ENCODE measurements around the gene MRPS10. TPM values are rescaled to one million over a fixed set of nuclear protein-coding genes. Genes with fewer than 3 reads are reported as not detected.

Gene MRPS10
- total and polyA plus RNA-seq, 2 donors (not counting 3 experiments of a cell fraction or from before 2014, with no cell fraction given) = 23.2 to 37.7 TPM

GRCh38 chr6:42224222-42225028, 6.8 kb upstream of the MRPS10 start:
- H3K9me1 ChIP-seq (replicated peaks; ENCODE audit: control insufficient read depth, extremely low read depth, insufficient read depth, low read length) = no peaks in the 10 kb centered on the region
- H2AFZ ChIP-seq (ENCODE audit: low read depth, low read length) = no peak overlapping the region
- no peak overlapping the region for H3K27ac ChIP-seq (ENCODE audit: insufficient read depth, low read depth, low read length)
- peaks cover 4% of the 10 kb centered on the region for H3K4me1 ChIP-seq (ENCODE audit: control insufficient read depth, extremely low read depth, insufficient read depth, low read length)
- DNase-seq (ENCODE audit: low read depth, low spot score) = peak; percentile 46
- no peaks in the 10 kb centered on the region for H3K9me3 ChIP-seq (replicated peaks; ENCODE audit: control insufficient read depth, insufficient read depth, low read length)
- no peaks in the 10 kb centered on the region for H3K36me3 ChIP-seq (ENCODE audit: control insufficient read depth in 2 of 2, extremely low read depth in 1 of 2, insufficient read depth in 2 of 2, low read length in 2 of 2)
- CTCF ChIA-PET = interaction anchor here (1.3 kb wide), 1 partner anchor 10 kb away, joined by 6 read pairs; no protein-coding TSS in a partner anchor
- no peaks in the 10 kb centered on the region for H4K20me1 ChIP-seq (replicated peaks; ENCODE audit: control insufficient read depth, extremely low read depth, insufficient read depth, low read length)
- BruUV-seq (replicated peaks) = no TSS peak
- no peak overlapping the region for H3K4me2 ChIP-seq (ENCODE audit: insufficient read depth, low read length)
- POLR2A ChIA-PET = interaction anchor here (0.7 kb wide), 1 partner anchor 174 kb away, joined by 3 read pairs; no protein-coding TSS in a partner anchor
- H3K4me3 ChIP-seq (replicated peaks in 1 of 3; ENCODE audit: insufficient read depth in 1 of 3, low read depth in 1 of 3, low read length in 3 of 3) = no peak overlapping the region
- TF ChIP-seq CTCF (IDR thresholded peaks at IDR 0.05; ENCODE audit: extremely low read depth in 1 of 2, insufficient read depth in 1 of 2, low read depth in 1 of 2, low read length in 2 of 2) (no peak), GATA2 (IDR thresholded peaks at IDR 0.05; ENCODE audit: insufficient read depth, insufficient read length, low read depth, low read length) (no peak), EZH2 (IDR thresholded peaks at IDR 0.05; ENCODE audit: borderline replicate concordance, low read depth, low read length, severe bottlenecking) (no peak), FOS (IDR thresholded peaks at IDR 0.05; ENCODE audit: borderline replicate concordance, insufficient read depth, low read length) (peak; percentile 91), MYC (IDR thresholded peaks at IDR 0.05; ENCODE audit: low read depth, low read length) (no peak), JUN (IDR thresholded peaks at IDR 0.05; ENCODE audit: borderline replicate concordance, insufficient read depth, insufficient read length, low read depth) (peak; percentile 62), POLR2A (IDR thresholded peaks at IDR 0.05; ENCODE audit: low read depth, low read length) (no peak), POLR2AphosphoS5 (IDR thresholded peaks at IDR 0.05; ENCODE audit: insufficient read depth, low read depth, low read length) (peak; percentile 30), MAX (IDR thresholded peaks at IDR 0.05; ENCODE audit: insufficient read depth, insufficient read length) (no peak)
- no peaks in the 10 kb centered on the region for H3K27me3 ChIP-seq (ENCODE audit: control insufficient read depth in 2 of 2, insufficient read depth in 2 of 2, low read length in 2 of 2)
- dilution Hi-C loops (cut with MboI; ENCODE audit: extremely low pct_ligation_motif_present, low sequenced_read_pairs) (no loop called here), intact Hi-C loops (cut with micrococcal nuclease) (no loop called here)
- FAIRE-seq = no peak
- H3K9ac ChIP-seq (replicated peaks; ENCODE audit: extremely low read depth, insufficient read depth, low read length) = no peak overlapping the region
- no peaks in the 10 kb centered on the region for H3K79me2 ChIP-seq (ENCODE audit: control insufficient read depth, insufficient read depth, low read length)
